A673 (cell line): ENCODE results near the gene DPM2. TPM values are rescaled to one million over a fixed set of nuclear protein-coding genes. Genes with fewer than 3 reads are reported as not detected.

Experiments
- BruUV-seq: library from RNA; stranded (reverse); fragments of 400-500 nt; replicated peaks from 2 replicates; lab custom pipeline; 2021; lab: Mats Ljungman, UMichigan
- CTCF ChIA-PET: fragments of 300-600 bp; sonication (Branson Sonifier 250); formaldehyde crosslinking; loops from one replicate; lab custom pipeline; 2022; ENCODE audit warnings: antibody characterized with exemption; lab: Charles Lee
- POLR2A ChIA-PET: fragments of 300-600 bp; sonication (Branson Sonifier 250); formaldehyde crosslinking; loops from one replicate; lab custom pipeline; 2022; ENCODE audit warnings: antibody characterized with exemption; ENCODE audit not compliant: low non-redundant PET; lab: Charles Lee
- DNase-seq: peaks from one replicate; pipeline ENCODE4 v3.0.0-alpha.2; 2015; ENCODE audit warnings: low spot score
- H3K27ac ChIP-seq: fragments of 200-600 bp; sonication (generic); 2 replicates; pipeline ENCODE4 v1.5.1; 2016; ENCODE audit warnings: mixed run types, low read depth, mild to moderate bottlenecking, mixed read lengths, antibody characterized with exemption, low read length; ENCODE audit not compliant: poor library complexity, severe bottlenecking
- H3K27me3 ChIP-seq: fragments of 200-600 bp; sonication (generic); replicated peaks from 2 replicates; pipeline ENCODE4 v1.6.1; 2017; ENCODE audit warnings: mixed run types, low read depth, mild to moderate bottlenecking, mixed read lengths, antibody characterized with exemption, low read length; ENCODE audit not compliant: insufficient read depth, poor library complexity
- H3K36me3 ChIP-seq: fragments of 200-600 bp; sonication (generic); 2 replicates; pipeline ENCODE4 v1.6.1; 2016; ENCODE audit warnings: mixed run types, mild to moderate bottlenecking, mixed read lengths, antibody characterized with exemption, low read length; ENCODE audit not compliant: insufficient read depth, poor library complexity, severe bottlenecking
- H3K4me1 ChIP-seq: fragments of 200-600 bp; sonication (generic); 2 replicates; pipeline ENCODE4 v1.6.1; 2017; ENCODE audit warnings: mixed run types, mild to moderate bottlenecking, mixed read lengths, antibody characterized with exemption, low read length; ENCODE audit not compliant: insufficient read depth, poor library complexity, severe bottlenecking
- H3K4me3 ChIP-seq: fragments of 200-600 bp; sonication (generic); 2 replicates; pipeline ENCODE4 v1.5.1; 2016; ENCODE audit warnings: low read depth, mixed run types, mild to moderate bottlenecking, mixed read lengths, low read length; ENCODE audit not compliant: poor library complexity, severe bottlenecking
- H3K9me3 ChIP-seq: fragments of 200-600 bp; sonication (generic); 2 replicates; pipeline ENCODE4 v1.6.1; 2016; ENCODE audit warnings: mixed run types, low read depth, mild to moderate bottlenecking, mixed read lengths, antibody characterized with exemption, low read length; ENCODE audit not compliant: poor library complexity, severe bottlenecking
- CTCF ChIP-seq: fragments of 300-800, 200-600 bp; sonication (generic); conservative IDR thresholded peaks from 2 replicates; pipeline ENCODE4 v1.5.1; 2017; ENCODE audit warnings: low read depth, mild to moderate bottlenecking, antibody characterized with exemption, low read length, moderate library complexity, mixed read lengths
- EZH2 ChIP-seq: fragments of 200-600 bp; sonication (generic); IDR thresholded peaks from 2 replicates; pipeline ENCODE4 v1.6.1; 2017; ENCODE audit warnings: borderline replicate concordance, low read depth, mild to moderate bottlenecking, mixed read lengths, antibody characterized with exemption, low read length; ENCODE audit not compliant: poor library complexity, severe bottlenecking
- intact Hi-C: fragments of 100-400 bp; cut with micrococcal nuclease; formaldehyde crosslinking; loops from one replicate; pipeline ENCODE4 v1.10.0; 2022; ENCODE audit not compliant: unreplicated experiment
- total RNA-seq: library from RNA; stranded (reverse); gene quantifications from 2 replicates; pipeline ENCODE4 v1.2.3, GENCODE V29; 2021

Gene DPM2
- total RNA-seq, 1 experiment from 2014 or later = 51.5 TPM

- TF ChIP-seq CTCF = no peak
- TF ChIP-seq EZH2 = no peak
- ChIA-PET CTCF (no interaction called here), POLR2A (no interaction called here)
- Histone ChIP-seq H3K9me3 (no peaks in the 10 kb centered on the region), H3K27me3 (no peaks in the 10 kb centered on the region), H3K27ac (peak overlapping the region; percentile 96), H3K36me3 (no peaks in the 10 kb centered on the region), H3K4me1 (peaks cover 51% of the 10 kb centered on the region), H3K4me3 (no peak overlapping the region)
- intact Hi-C loops = no loop called here
- no peak for DNase-seq
- BruUV-seq = no TSS peak
These were observed 21.7 kb upstream of the DPM2 start for GRCh38 chr9:127959398-127959797.

GRCh38 chr9:127958728-127959127 lies 21.1 kb upstream of the DPM2 start:
- no peak overlapping the region for H3K4me3 ChIP-seq
- ChIA-PET POLR2A (no interaction called here), CTCF (no interaction called here)
- no peak overlapping the region for H3K27ac ChIP-seq
- intact Hi-C loops = no loop called here
- DNase-seq = no peak
- no peaks in the 10 kb centered on the region for H3K27me3 ChIP-seq
- H3K4me1 ChIP-seq = peaks cover 44% of the 10 kb centered on the region
- TF ChIP-seq EZH2 (no peak), CTCF (no peak)
- no TSS peak for BruUV-seq
- no peaks in the 10 kb centered on the region for H3K36me3 ChIP-seq
- no peaks in the 10 kb centered on the region for H3K9me3 ChIP-seq

GRCh38 chr9:127955294-127956015 lies 17.8 kb upstream of the DPM2 start:
- CTCF ChIA-PET = interaction anchor here (0.6 to 1.2 kb wide), 2 partner anchors 12 to 136 kb away, joined by 4 to 5 read pairs; no protein-coding TSS in a partner anchor
- H3K4me3 ChIP-seq = no peak overlapping the region
- H3K27ac ChIP-seq = peak overlapping the region; percentile 50
- H3K4me1 ChIP-seq = peaks cover 19% of the 10 kb centered on the region
- no peak for DNase-seq
- no peaks in the 10 kb centered on the region for H3K27me3 ChIP-seq
- TF ChIP-seq CTCF (peak; percentile 37; the same call in 1 of the 2 replicates), EZH2 (no peak)
- BruUV-seq = no TSS peak
- intact Hi-C loops = no loop called here
- no peaks in the 10 kb centered on the region for H3K9me3 ChIP-seq
- no peaks in the 10 kb centered on the region for H3K36me3 ChIP-seq
- POLR2A ChIA-PET = no interaction called here
